ENCODE measurements around the gene AP1S1.
"Not testable (repeated sequence)": the region's sequence is repeated elsewhere in the genome, so short reads cannot be mapped to it uniquely, and the experiment has no call there.

AP1S1 gene

DNA sequence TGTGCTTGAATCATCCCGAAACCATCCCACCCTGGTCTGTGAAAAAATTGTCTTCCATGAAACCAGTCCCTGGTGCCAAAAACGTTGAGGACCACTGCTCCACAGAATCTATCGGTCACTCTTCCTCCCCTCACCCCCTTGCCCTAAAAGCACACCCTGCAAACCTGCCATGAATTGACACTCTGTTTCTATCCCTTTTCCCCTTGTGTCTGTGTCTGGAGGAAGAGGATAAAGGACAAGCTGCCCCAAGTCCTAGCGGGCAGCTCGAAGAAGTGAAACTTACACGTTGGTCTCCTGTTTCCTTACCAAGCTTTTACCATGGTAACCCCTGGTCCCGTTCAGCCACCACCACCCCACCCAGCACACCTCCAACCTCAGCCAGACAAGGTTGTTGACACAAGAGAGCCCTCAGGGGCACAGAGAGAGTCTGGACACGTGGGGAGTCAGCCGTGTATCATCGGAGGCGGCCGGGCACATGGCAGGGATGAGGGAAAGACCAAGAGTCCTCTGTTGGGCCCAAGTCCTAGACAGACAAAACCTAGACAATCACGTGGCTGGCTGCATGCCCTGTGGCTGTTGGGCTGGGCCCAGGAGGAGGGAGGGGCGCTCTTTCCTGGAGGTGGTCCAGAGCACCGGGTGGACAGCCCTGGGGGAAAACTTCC is 28.2 kb upstream of the AP1S1 start:
- peak; percentile 24 for DNase-seq (ENCODE audit: low spot score)

DNA sequence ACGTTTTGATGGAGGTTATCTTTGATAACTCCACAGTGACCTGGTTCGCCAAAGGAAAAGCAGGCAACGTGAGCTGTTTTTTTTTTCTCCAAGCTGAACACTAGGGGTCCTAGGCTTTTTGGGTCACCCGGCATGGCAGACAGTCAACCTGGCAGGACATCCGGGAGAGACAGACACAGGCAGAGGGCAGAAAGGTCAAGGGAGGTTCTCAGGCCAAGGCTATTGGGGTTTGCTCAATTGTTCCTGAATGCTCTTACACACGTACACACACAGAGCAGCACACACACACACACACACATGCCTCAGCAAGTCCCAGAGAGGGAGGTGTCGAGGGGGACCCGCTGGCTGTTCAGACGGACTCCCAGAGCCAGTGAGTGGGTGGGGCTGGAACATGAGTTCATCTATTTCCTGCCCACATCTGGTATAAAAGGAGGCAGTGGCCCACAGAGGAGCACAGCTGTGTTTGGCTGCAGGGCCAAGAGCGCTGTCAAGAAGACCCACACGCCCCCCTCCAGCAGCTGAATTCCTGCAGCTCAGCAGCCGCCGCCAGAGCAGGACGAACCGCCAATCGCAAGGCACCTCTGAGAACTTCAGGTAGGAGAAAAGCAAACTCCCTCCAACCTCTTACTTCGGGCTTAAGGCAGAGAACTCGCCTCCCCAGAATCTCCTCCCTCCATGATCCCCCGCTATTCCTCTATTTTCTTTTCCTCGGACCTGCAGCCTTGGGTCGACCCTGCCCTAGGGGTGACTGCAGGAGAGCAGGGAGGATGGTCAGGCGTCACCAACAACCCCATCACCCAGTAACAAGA is 27.4 kb upstream of the AP1S1 start, which contains the start of gene SERPINE1:
SERPINE1 (plus strand) TSS at position 454 of the 809 bp plus-strand sequence. CDS start 1,290 bp downstream, outside the sequence.
- peak; percentile 42 for DNase-seq (ENCODE audit: low spot score)

DNA sequence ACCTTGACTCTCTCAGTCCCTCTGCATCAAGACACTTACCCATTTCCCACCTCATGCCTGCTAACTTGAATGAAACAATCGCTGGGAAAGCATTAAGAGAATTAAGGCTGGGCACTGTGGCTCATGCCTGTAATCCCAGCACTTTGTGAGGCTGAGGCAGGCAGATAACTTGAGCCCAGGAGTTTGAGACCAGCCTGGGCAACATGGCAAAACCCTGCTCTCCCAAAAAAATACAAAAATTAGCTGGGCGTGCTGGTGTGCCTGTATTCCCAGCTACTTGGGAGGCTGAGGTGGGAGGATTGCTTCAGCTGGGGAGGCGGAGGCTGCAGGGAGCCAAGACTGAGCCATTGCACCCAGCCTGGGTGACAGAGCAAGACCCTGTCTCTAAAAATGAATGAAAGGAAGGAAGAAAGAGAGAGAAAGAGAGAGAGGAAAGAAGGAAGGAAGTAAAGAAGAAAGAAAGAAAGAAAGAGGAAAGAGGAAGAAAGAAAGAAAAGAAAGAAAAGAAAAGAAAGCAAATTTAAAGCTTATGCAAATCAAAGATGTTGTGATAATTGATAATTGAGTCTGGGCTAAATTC is 26.7 kb upstream of the AP1S1 start:
- DNase-seq (ENCODE audit: low spot score) = no peak

DNA sequence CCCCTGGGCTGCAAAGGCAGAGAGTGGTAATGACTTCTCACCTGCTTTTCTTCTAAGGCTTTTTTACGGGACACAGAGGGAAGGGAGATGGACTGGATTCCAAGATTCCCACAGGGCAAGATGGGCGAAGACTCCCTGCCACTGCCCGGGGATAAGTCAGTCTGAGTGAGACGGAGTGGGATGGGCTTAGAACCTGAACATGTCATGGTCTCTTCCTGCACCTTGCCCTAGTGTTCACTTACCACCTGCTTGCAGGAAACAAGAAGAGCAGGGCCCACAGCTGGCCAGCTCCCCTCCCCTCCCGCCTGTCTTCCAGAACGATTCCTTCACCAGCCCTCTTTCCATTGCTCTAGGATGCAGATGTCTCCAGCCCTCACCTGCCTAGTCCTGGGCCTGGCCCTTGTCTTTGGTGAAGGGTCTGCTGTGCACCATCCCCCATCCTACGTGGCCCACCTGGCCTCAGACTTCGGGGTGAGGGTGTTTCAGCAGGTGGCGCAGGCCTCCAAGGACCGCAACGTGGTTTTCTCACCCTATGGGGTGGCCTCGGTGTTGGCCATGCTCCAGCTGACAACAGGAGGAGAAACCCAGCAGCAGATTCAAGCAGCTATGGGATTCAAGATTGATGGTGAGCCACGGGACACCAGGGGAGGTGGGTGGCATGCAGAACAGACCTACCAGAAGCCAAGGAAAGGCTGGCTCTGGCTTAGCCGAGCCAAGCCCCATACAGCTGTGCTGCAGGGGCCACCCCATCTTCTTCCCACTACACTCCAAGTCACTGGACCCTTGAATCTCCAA is 26.0 kb upstream of the AP1S1 start:
- no peak for DNase-seq (ENCODE audit: low spot score)

DNA sequence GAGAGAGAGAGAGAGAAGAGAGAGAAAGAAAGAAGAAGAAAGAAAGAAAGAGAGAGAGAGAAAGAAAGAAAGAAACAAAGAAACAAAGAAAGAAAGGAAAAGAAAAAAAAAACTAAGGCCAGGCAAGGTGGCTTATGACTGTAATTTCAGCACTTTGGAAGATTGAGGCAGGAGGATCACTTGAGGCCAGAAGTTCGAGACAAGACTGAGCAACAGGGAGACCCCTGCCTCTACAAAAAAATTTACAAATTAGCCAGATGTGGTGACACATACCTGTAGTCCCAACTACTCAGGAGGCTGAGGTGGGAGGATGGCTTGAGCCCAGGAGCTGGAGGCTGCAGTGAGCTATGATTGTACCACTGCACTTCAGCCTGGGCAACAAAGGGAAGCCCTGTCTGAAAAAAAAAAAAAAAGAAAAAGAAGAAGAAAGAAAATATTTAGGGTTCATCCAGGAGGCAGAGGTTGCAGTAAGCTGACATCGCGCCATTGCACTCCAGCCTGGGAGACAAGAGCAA is 24.6 kb upstream of the AP1S1 start:
- no peak for DNase-seq (ENCODE audit: low spot score)

DNA sequence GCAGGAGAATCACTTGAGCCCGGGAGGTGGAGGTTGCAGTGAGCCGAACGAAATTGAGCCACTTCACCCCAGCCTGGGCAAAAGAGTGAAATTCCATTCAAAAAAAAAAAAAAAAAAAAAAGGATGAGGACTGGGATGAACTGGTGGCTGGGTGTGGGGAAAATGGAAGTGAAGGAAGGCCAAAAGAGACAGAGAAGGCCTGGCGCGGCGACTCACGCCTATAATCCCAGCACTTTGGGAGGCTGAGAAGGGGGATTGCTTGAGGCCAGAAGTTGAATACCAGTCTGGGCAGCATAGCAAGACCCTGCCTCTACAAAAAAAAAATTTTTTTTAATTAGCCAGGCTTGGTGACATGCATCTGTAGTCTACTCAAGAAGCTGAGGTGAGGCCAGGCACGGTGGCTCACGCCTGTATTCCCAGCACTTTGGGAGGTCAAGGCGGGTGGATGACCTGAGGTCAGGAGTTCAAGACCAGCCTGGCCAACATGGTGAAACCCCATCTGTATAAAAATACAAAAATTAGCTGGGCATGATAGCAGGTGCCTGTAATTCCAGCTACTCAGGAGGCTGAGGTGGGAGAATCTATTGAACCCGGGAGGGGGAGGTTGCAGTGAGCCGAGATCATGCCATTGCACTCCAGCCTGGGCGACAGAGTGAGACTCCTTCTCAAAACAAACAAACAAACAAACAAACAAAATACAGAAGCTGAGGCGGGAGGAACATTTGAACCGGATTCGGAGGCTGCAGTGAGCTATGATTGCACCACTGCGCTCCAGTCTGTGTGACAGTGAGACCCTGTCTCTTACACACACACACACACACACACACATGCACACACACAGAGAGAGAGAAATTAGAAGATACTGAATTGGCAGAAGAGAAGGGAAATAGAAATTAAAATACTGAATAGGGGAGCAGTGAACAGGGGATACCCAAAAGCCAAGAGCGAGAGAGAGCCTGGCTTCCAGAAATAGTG is 21.4 kb upstream of the AP1S1 start:
- not testable (repeated sequence) for DNase-seq (ENCODE audit: low spot score)

DNA sequence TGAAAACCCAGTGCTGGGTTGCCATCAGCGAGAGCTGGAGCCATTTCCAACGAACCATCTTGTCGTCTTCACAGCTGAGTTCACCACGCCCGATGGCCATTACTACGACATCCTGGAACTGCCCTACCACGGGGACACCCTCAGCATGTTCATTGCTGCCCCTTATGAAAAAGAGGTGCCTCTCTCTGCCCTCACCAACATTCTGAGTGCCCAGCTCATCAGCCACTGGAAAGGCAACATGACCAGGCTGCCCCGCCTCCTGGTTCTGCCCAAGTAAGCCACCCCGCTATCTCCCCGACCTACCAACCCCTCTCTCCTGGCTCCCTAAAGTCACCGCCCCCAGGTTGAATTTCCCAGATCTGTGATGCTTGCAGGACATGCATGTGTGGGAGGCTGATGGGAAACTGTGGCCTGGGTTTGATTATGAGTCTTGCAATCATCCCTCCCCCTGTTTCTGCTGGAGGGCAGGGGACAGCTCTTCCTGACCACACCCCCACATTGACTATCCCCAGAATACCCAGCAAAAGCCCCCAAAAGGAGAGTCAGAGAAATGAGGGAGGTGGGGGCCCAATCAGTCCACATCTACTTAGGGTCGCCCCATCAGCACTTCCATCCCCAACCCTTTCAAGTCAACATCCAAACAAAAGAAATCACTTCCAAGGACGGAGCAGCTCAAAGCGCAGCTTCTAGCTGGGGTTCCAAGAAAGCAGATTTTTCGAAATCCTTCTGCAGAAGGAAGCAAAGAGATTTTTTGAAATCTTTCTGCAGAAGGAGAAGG is 20.5 kb upstream of the AP1S1 start:
- no peak for DNase-seq (ENCODE audit: low spot score)

DNA sequence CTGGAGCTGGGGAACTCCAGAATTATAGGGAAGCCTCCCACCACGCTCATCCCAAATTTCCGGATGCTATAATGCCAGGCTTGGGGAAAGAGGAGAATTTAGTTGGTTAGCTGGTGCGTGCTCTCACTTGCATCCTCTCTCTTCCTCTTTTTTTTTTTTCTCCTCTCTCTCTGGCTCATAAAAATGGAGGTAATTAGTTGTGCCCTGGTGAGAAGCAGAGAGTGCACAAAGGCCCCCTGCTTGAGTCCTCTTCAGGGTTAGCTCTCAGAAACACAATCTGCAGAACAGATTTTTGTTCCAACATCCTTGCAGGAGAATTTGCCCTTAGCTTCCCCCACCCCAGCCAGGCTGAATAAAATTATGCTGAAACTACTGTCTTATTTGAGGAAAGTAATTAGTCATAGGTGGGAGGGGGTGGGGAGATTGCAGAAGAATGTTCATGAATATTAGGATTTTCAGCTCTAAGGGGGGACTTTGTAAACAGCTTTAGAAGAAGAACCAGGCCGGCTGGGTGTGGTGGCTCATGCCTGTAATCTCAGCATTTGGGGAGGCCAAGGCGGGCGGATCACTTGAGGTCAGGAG is 19.8 kb upstream of the AP1S1 start:
- DNase-seq (ENCODE audit: low spot score) = no peak

DNA sequence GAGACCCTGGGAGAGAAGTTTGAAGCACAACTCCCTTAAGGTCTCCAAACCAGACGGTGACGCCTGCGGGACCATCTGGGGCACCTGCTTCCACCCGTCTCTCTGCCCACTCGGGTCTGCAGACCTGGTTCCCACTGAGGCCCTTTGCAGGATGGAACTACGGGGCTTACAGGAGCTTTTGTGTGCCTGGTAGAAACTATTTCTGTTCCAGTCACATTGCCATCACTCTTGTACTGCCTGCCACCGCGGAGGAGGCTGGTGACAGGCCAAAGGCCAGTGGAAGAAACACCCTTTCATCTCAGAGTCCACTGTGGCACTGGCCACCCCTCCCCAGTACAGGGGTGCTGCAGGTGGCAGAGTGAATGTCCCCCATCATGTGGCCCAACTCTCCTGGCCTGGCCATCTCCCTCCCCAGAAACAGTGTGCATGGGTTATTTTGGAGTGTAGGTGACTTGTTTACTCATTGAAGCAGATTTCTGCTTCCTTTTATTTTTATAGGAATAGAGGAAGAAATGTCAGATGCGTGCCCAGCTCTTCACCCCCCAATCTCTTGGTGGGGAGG is 16.5 kb upstream of the AP1S1 start:
- no peak for DNase-seq (ENCODE audit: low spot score)

DNA sequence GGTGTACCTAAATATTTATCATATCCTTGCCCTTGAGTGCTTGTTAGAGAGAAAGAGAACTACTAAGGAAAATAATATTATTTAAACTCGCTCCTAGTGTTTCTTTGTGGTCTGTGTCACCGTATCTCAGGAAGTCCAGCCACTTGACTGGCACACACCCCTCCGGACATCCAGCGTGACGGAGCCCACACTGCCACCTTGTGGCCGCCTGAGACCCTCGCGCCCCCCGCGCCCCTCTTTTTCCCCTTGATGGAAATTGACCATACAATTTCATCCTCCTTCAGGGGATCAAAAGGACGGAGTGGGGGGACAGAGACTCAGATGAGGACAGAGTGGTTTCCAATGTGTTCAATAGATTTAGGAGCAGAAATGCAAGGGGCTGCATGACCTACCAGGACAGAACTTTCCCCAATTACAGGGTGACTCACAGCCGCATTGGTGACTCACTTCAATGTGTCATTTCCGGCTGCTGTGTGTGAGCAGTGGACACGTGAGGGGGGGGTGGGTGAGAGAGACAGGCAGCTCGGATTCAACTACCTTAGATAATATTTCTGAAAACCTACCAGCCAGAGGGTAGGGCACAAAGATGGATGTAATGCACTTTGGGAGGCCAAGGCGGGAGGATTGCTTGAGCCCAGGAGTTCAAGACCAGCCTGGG is 15.9 kb upstream of the AP1S1 start:
- DNase-seq (ENCODE audit: low spot score) = peak; percentile 11

DNA sequence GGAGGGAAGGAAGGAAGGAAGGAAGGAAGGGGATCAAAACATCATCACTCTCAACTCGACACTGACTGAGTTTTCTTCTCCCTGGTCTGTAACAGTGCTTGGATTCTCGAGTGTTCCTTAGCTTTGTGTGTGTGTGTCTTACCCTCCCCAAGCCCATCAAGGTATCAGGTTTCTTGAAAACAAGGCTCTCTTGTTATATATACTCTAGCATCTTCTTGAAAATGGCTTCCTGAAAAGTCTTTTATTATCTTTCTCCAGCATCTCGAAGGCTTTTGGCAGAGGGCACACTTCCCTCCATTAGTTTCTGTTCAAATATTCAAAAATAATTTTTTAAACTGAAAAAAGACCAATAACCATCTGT is 14.0 kb upstream of the AP1S1 start:
- DNase-seq (ENCODE audit: low spot score) = no peak

DNA sequence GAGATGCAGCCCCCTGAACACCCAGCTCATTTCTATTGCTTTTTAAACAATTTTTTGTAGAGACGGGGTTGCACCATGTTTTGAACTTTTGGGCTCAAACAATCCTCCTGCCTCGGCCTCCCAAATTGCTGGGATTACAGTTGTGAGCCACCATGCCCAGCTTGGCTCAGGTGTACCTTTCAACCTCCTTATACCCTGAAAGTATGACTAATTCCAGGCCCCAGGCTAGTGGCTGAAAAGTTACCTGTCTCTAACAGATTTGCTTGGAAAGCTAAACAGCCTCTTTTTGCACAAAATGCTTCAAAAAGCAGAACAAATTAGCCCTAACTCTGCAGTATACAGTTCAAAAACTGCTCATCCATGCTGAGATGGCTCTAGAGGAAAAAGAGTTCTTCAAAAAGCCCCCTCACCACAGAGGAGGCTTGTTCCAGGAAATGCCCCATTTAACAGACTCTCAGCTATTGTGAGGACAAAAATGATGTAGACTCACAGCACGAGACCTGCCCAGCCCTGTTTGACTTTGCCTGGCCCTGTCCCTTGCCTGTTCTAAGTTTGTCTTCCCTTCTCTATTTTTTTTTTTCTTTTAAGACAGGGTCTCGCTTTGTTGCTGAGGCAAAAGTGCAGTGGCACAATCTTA is 13.4 kb upstream of the AP1S1 start:
- no peak for DNase-seq (ENCODE audit: low spot score)

DNA sequence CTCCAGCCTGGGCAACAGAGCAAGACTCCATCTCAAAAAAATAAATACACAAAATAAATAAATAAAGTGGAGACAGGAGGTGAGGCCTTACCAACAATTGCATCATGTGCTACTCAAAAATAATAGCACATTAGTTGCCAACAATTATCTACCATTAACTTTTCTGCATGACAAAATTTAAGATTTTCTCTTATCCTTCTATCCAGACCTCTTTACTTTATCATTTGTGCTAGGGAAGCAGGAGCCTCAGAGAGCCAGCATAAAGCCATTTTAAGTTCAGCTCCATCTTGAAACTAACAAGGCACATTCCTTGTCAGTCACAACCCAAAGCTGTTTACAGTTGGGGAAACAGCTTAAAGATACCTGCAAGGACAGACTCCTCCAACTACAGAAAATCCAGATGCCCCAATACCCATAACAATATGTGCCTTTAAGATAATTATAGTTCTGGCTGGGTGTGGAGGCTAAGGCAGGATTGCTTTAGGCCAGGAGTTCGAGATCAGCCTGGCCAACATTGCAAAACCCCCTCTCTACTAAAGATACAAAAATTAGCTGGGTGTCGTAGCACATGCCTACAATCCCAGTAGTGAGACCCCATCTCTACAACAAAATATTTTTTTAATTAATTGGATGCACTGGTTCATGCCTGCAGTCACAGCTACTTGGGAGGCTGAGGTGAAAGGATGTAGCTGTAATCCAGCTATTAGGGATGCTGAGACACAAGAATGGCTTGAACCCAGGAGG is 2.2 kb upstream of the AP1S1 start:
- DNase-seq (ENCODE audit: low spot score) = no peak

DNA sequence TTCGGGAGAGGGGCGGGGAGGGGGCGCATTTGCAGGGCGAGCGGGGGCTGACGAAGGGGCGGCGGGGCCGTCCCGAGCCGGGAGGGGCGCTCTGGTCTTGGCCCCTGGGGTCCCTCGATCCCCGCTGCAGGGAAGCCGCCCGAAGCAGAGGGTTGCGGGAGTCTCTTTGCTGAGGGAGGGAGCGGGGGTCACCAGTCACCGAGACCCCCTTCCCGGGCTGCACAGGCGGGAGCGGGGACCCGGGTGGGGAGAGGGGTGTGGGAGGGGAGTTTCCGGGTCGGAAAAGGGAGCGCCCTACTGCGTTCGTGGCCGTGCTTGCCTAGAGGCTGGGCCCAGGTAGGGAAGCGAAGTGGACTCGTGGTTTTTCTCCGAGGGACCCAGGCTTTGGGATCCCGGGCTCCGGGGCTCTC is 422 bp downstream of the AP1S1 start:
- DNase-seq (ENCODE audit: low spot score) = no peak

DNA sequence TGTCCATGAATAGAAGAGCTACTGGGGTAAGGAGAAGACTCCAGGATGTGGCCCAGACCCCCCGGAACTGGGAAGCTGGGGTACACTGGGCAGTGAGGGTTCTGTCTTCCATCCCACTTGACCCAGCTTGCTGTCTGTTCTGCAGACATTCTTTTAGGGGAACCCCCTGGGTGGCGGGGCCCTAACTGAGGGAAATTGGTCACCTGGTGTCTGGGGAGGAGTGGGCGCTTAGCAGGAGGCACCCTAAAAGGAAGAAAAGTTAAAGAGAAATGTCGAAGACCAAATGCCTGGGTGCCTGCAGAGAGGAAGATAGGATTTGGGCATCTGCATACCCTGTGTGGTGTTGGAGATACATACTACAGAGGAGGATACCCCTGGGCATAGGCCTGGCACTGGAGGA is 1.0 kb downstream of the AP1S1 start:
- DNase-seq (ENCODE audit: low spot score) = no peak

DNA sequence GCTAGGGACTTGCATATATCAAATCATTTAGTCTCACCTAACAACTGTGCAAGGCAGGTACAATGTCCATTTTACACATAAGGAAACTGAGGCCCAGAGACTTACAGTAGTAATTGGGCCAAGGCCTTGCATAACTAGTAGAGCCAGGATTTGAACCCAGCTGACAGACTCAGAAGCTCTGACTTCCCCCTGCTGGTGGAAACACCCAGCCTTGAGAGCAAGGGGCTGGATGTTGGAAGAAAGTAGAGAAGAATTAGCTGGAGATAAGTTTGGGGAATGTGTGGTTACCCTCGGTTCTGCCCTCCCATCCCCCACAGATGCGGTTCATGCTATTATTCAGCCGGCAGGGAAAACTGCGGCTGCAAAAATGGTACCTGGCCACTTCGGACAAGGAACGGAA is 2.0 kb downstream of the AP1S1 start:
- DNase-seq (ENCODE audit: low spot score) = no peak

DNA sequence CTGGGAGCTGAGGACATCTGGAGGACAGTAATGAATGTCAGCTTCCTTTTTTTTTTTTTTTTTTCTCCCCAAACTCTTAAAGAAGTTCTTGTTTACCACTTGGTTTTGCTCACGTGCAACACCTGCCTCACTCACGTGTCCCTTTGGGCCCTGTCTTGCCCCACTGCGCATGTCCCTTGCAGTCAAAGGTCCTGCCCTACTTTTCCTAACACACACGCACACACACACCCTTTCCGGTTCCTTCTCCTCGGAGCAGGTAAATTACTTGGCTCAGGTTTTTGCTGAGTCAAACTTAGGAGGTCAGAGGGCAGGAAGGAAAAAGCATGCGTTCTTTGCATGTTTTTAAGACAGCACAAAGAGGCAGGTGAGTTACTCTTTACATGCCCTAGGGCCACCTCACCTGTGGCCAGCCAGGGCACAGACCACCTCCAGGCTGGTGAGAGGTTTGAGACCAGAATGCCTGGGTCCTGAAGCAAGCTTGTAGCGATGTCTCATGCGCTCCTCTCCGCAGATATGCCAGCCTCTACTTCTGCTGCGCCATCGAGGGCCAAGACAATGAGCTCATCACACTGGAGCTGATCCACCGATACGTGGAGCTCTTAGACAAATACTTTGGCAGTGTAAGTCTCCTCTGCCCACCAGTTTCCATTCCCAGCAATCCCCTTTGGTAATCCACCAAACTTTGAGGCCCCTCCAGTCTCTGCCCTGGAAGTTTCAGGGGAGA is 2.8 kb downstream of the AP1S1 start:
- no peak for DNase-seq (ENCODE audit: low spot score)

Measured in pons (tissue), 1 donor.